Osteocyte (in vitro differentiated cells): ENCODE results near the gene ST6GALNAC2. TPM values are rescaled to one million over a fixed set of nuclear protein-coding genes. Genes with fewer than 3 reads are reported as not detected.

Experiments used
- DNase-seq: peaks from one replicate; pipeline ENCODE4 v3.0.0; 2021; ENCODE audit warnings: mixed read lengths; ENCODE audit not compliant: unreplicated experiment; ENCODE audit errors: extremely low spot score
- H3K27ac Mint-ChIP-seq: one replicate; pipeline ENCODE4 v1.8.0; 2021; ENCODE audit warnings: mild to moderate bottlenecking, mixed read lengths; ENCODE audit not compliant: unreplicated experiment
- H3K27me3 Mint-ChIP-seq: one replicate; pipeline ENCODE4 v1.8.0; 2021; ENCODE audit warnings: mixed read lengths; ENCODE audit not compliant: unreplicated experiment
- H3K36me3 Mint-ChIP-seq: one replicate; pipeline ENCODE4 v1.8.0; 2021; ENCODE audit warnings: mixed read lengths; ENCODE audit not compliant: unreplicated experiment
- H3K4me1 Mint-ChIP-seq: one replicate; pipeline ENCODE4 v1.8.0; 2021; ENCODE audit warnings: mixed read lengths; ENCODE audit not compliant: unreplicated experiment
- H3K4me3 Mint-ChIP-seq: one replicate; pipeline ENCODE4 v1.8.0; 2021; ENCODE audit warnings: mild to moderate bottlenecking, moderate library complexity, mixed read lengths; ENCODE audit not compliant: unreplicated experiment
- H3K9me3 Mint-ChIP-seq: one replicate; pipeline ENCODE4 v1.8.0; 2021; ENCODE audit warnings: mixed read lengths; ENCODE audit not compliant: unreplicated experiment
- total RNA-seq: library from RNA; stranded (reverse); gene quantifications from 2 replicates; pipeline ENCODE4 v1.2.1, GENCODE V29; 2021
- TF ChIP-seq, protein P1 (sequence below): fragments of 200-600 bp; sonication (generic); IDR thresholded peaks from 2 replicates; pipeline ENCODE4 v1.5.0; 2021; ENCODE audit warnings: antibody characterized with exemption, mild to moderate bottlenecking, moderate library complexity

ST6GALNAC2 gene
- total RNA-seq, 1 donor from 2014 or later = 3.3 TPM

DNA sequence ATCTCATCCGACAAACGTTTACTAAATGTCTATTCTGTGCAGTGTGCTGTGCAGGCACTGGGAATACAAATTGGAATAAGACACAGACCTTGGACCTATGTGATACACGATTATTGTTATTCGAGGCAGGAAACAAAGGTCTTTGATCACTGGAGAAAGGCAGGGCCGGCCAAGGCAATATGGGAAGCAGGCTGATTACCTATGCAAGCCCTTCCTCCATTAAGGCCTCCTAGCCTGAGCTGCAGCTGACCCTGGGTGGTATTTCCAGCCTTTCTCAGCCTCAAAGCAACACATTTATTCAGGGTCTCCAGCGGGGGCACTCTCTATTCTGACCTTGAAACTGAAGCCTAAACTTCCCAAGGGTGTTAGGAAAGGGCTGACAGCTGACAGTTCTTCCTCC is 44.5 kb upstream of the ST6GALNAC2 start:
- H3K27ac Mint-ChIP-seq = no peak overlapping the region
- H3K36me3 Mint-ChIP-seq = no peaks in the 10 kb centered on the region
- no peak overlapping the region for H3K4me3 Mint-ChIP-seq
- no peaks in the 10 kb centered on the region for H3K9me3 Mint-ChIP-seq
- no peak for DNase-seq
- peaks cover 3% of the 10 kb centered on the region for H3K4me1 Mint-ChIP-seq
- peaks cover 4% of the 10 kb centered on the region for H3K27me3 Mint-ChIP-seq
- TF ChIP-seq, protein P1, sequence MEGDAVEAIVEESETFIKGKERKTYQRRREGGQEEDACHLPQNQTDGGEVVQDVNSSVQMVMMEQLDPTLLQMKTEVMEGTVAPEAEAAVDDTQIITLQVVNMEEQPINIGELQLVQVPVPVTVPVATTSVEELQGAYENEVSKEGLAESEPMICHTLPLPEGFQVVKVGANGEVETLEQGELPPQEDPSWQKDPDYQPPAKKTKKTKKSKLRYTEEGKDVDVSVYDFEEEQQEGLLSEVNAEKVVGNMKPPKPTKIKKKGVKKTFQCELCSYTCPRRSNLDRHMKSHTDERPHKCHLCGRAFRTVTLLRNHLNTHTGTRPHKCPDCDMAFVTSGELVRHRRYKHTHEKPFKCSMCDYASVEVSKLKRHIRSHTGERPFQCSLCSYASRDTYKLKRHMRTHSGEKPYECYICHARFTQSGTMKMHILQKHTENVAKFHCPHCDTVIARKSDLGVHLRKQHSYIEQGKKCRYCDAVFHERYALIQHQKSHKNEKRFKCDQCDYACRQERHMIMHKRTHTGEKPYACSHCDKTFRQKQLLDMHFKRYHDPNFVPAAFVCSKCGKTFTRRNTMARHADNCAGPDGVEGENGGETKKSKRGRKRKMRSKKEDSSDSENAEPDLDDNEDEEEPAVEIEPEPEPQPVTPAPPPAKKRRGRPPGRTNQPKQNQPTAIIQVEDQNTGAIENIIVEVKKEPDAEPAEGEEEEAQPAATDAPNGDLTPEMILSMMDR = no peak

DNA sequence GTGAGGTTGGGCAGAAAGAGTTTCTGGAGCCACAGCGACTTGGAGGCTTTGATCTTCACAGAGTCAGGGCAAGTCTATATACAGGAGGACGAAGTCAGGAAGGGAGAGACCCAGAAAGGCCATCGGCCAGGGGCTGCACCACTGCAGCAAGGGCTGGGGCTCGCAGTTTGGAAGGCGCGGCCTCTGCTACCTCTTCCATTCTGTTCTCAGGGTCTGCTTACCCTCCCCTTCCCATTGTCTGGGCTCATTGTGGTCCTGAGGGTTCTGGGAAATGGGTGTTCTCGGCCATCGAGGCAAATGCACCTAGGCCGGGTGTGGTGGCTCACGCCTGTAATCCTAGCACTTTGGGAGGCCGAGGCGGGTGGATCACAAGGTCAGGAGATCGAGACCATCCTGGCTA is 41.9 kb upstream of the ST6GALNAC2 start:
- Mint-ChIP-seq H3K36me3 (no peaks in the 10 kb centered on the region), H3K27me3 (peaks cover 8% of the 10 kb centered on the region), H3K9me3 (no peaks in the 10 kb centered on the region), H3K4me3 (no peak overlapping the region), H3K27ac (no peak overlapping the region), H3K4me1 (peaks cover 7% of the 10 kb centered on the region)
- DNase-seq = no peak
- TF ChIP-seq, protein P1 = no peak

DNA sequence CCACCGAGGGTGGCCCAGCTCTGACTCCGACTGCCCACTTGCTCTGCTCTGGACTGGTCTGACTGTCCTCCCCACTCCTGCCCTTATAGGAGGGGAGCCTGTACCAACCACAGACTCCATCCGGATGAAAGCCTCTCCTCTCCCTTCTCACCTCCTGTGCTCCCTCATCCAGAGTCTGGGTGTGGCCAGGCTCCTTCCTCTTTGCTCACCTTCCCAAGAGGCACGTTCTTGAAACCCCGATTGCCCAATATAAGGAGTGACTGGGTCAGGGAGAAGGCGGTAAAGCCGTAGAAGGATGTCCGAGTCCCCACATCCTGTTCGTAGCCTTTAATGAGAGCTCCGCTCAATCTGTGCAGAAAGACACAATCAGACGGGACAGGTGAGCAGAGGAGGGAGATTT is 40.8 kb upstream of the ST6GALNAC2 start:
- TF ChIP-seq, protein P1 = no peak
- H3K27ac Mint-ChIP-seq = no peak overlapping the region
- no peak for DNase-seq
- no peak overlapping the region for H3K4me3 Mint-ChIP-seq
- H3K4me1 Mint-ChIP-seq = peaks cover 7% of the 10 kb centered on the region
- H3K9me3 Mint-ChIP-seq = no peaks in the 10 kb centered on the region
- H3K36me3 Mint-ChIP-seq = no peaks in the 10 kb centered on the region
- H3K27me3 Mint-ChIP-seq = peaks cover 8% of the 10 kb centered on the region

DNA sequence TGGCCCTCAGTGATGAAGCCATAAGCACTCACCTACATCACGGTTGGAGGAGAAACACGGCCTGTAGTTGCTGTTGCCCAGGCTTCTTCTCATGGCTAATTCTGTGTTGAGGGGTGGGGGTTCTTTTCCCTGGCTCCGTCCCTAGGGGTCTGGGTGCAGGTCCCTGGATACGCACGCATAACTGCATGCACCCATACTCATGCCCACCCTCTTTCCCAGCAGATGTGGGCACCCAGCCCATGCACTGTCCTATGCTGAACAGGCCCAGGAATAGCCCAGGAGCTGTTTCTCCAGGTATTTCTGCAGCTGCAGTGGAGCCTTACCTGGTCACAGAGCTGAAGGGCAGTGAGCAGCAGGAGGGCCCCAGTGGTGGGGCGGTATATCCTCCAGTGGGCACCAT is 39.8 kb upstream of the ST6GALNAC2 start:
- H3K36me3 Mint-ChIP-seq = no peaks in the 10 kb centered on the region
- no peaks in the 10 kb centered on the region for H3K9me3 Mint-ChIP-seq
- H3K27me3 Mint-ChIP-seq = peaks cover 8% of the 10 kb centered on the region
- TF ChIP-seq, protein P1 = no peak
- no peak for DNase-seq
- H3K4me3 Mint-ChIP-seq = no peak overlapping the region
- peaks cover 7% of the 10 kb centered on the region for H3K4me1 Mint-ChIP-seq
- H3K27ac Mint-ChIP-seq = no peak overlapping the region

DNA sequence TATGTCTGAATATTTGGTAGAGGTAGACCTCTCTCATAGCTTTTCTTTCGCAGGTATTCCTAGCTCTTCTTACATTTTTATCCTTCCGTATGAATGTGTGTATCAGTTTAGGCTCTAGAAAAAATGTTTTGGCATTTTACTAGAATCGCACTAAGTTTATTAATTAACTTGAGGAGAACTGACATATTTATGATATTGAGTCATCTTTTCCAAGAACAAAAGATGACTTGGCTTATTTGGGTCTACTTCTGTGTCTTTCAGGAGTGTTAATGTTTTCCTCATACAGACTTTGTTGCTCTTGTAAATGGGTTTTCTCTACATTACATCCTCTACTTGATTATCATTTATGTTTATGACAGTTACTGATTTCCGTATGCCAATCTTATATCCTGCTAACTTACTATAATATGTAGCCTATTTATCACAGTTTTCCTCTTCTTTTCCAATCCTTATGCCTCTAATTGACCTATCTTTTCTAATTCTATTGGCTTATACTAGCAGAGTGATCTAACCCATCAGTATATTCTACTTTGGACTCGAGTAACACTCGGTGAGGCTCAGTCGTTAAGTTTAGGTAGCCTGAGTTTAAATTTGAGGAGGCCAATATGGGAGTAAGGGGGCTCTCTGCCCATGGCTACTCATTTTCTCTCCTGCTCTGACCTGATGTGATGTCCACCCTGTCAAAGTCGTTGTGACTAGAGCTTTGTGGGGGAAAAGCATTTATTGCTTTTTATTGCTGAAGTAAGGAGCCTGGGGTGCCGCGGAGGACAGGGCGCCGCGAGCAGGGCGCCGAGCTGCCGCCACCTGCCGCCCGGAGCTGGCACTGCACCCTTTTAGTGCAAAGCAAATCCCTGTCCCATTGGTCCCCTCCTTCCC is 37.8 kb upstream of the ST6GALNAC2 start:
- Mint-ChIP-seq H3K9me3 (no peaks in the 10 kb centered on the region), H3K27ac (no peak overlapping the region), H3K4me1 (peaks cover 7% of the 10 kb centered on the region), H3K27me3 (peaks cover 11% of the 10 kb centered on the region), H3K36me3 (no peaks in the 10 kb centered on the region), H3K4me3 (no peak overlapping the region)
- TF ChIP-seq, protein P1 = peak; percentile 98
- DNase-seq = peak; percentile 93
